DOHH2 (cell line): ENCODE measurements around the gene CAB39.

Experiments
- CTCF ChIP-seq: fragments of 200-600 bp; sonication (generic); IDR thresholded peaks from one replicate; pipeline ENCODE4 v1.5.1; 2014; ENCODE audit warnings: antibody characterized with exemption, mild to moderate bottlenecking, low read depth, low read length; ENCODE audit not compliant: poor library complexity, severe bottlenecking
- EZH2phosphoT487 ChIP-seq: fragments of 200-600 bp; sonication (generic); IDR thresholded peaks from 2 replicates; pipeline ENCODE4 v1.6.1; 2017; ENCODE audit warnings: borderline replicate concordance, mild to moderate bottlenecking, antibody characterized with exemption, low read length, moderate library complexity, mixed read lengths

- TF ChIP-seq CTCF (no peak), EZH2phosphoT487 (no peak)
These were observed 63.1 kb downstream of the CAB39 start for GRCh38 chr2:230775737-230776136.
